GM21825 (cell line): ENCODE measurements around the gene LMO3.
A peak's percentile ranks its signal among the peaks of the same experiment; 100 is the strongest.

Source experiments
- ATAC-seq: cut with Tn5 transposase; IDR thresholded peaks from one replicate; pipeline ENCODE4 v1.9.1; 2021; ENCODE audit warnings: mild to moderate bottlenecking, moderate library complexity; ENCODE audit not compliant: unreplicated experiment

The LMO3 gene

DNA sequence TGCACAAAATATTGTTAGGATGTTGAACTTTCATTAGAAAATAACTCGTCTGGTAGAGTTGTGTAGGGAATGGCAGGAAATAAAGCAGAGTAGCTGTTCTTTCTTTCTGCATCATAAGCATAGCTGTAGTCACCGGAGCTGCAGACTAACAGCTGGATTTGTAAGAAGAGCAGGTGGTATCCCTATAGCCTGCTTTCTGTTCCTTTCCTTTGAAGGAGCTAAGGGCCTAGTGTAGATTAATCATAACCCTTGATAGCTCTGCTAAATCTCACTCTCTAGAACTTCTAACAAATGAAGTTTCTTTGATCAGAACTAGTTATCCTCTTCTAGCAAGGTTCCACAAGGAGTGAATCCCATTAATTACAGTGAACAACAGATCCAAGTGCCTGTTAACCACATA lies 3.5 kb downstream of the LMO3 start:
- ATAC-seq = no peak

DNA sequence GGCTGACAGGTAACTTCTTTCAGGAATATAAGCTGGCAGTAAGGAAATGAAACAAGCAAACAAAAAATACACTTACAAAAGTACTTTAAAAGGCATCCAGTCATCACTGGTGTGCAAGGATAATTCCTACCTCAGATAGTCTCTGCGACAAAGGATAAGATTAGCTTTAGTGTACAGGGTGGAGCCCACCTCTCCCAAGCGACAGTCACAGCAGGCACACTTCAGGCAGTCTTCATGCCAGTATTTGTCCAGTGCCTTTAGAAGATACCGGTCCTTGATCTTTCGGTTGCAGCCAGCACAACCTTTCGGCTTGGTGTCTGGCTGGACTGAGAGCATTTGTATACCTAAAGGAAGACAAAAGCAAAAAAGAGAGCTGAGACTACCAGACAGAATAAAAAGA lies 5.4 kb downstream of the LMO3 start:
- ATAC-seq = no peak

DNA sequence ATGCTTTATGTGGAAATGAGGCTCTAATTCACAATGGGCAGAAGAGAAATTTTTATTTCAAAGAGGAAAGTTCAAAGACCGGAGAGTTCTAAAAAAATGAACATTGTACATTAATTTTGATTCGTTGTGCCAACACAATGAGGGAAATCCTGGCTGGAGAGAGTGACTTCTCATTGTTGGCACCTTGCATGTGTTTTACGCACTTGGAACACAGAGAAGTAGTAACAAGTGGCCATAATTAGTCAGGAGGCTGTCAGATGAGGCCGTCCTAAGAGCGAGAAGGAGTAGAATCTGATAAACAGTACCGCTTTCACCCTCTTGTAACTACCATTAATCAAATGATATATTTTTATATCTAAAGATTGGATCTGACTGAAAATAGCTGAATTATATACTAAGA lies 6.9 kb downstream of the LMO3 start:
- no peak for ATAC-seq

DNA sequence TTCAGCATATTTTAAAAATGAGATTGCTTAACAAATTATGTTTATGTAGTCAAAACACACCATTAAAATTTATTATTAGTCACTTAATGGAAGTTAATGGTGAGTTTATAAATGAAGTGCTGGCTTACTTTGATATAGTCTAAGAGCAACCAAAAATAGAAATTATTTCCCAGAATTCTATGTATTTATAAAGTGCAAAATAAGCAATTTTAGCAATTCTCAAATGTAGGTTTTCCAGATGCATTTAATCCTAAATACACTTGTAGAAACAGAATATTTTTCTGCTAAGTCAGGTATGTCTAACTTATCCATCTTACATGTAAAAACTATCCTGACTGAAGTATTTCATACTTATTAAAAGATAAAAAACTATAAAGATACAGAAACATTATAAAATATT lies 11.2 kb downstream of the LMO3 start:
- ATAC-seq = no peak

DNA sequence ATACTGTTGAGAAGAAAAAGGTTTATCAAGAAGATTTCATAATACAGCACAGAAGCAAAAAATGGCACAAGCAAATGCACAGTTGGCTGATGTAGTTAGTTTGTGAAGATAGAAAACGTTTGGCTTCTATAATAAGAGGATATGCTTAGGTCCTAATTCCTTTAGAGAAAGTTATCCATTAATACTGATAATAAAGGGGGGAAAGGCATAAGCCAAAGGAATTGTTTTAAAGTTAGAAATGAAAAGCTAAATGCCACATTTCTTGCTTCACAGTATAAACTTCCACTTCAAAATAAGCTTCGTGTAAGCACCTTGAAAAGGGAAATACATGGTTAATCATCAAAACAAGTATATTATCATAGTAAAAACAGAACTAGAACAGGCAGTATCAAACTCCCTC lies 12.4 kb downstream of the LMO3 start:
- no peak for ATAC-seq

DNA sequence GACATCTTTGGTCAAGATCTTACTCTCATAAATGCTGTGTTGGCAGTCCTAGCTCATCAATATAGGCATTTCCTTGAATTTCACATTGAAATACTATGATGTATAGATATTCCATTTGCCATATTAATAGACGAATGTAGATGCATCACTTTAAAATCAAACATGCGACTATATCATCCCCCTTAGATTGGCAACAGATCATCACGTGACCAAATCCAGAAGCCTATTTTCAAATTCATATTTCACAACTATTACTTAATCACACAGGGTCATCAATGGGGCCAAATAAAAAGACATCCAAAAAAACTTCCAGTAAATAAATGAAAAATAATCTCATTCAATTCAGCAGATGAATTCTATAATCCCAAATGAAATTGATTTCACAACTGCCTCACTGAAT lies 15.3 kb downstream of the LMO3 start:
- no peak for ATAC-seq

DNA sequence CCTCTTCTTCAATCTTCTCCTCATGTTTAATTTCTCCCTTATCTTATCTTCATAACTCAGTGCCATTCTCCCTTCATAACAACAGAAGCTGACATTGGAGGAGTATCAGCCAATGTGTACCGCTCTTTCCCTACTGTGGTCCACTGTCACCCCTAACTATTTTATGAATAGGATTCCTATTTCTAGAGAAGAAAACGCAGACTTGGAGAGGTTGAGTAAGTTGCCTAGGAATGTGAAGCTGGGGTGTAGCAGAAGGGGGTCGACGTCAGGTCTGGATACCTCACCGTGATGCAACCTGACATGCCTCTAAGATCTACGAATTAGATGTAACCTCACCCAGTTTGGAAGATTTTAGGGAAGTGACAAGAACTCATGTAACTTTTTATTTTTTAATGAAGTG lies 17.1 kb downstream of the LMO3 start:
- ATAC-seq = no peak

DNA sequence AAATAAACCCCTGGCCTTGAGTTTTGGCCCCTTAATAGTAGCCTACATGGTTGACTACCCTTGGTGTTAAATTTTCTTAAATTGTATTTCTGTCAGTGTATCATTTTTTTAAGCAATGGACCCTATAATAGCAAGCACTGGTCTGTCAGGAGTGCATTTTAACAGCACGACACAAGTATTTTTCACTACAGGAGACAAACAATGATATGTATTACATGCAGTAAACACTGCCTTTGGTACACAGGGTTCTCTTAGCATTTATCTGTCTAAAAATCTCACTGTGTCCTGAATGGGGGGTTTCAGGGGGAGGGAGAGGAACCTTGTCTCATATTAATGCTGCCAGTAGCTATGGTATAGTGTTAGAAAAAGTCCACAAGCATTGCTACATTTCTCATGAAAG lies 18.4 kb downstream of the LMO3 start:
- no peak for ATAC-seq

DNA sequence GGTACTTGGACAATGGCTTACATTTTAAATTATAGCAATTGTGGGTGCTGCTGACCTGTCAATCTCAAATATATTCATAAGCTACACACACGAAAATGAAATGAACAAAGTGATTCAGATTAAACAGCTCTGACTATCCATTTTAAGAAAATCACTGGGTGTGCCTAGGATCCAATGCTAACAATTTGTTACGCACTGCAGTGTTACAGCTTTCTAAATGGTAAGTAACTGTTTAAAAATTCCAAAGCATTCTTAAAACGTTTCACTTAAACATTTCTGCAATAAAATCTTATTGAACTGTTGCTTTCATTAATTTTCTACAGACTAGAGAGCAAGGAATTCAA lies 18.9 kb downstream of the LMO3 start:
- no peak for ATAC-seq

DNA sequence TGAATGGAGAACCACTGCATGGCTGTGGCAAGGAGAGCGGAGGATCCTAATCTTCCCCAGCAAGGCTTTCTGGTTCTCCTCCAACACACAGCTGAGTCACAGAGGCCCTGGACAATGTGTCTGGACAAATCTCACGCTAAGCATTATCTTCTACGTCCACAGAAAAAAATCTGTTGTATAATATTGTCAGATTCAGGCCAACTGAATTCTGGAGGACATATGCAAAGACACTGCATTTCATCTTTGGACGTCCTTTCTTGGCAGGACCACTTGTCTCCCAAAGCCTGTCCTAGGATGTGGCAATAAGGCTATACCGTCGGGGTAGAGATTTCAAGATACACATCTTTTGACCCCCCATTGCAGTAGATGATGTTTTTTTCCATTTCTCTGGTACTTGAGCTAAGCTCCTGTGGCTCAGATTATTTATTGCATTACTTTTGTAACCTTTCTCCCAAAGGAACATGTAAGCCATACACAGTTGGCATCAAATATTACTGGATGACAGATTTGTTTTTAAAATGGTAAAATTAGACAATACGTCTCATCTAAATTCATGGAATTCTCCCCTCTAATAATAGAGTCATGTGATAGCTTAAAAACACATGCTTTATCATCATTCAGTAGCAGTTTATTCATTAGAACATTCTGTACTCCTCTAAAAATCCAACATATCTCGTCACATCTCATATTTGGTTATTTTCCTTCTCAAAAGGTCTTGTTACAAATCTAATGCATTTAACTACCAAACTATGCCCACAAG lies 19.4 kb downstream of the LMO3 start:
- ATAC-seq = no peak

DNA sequence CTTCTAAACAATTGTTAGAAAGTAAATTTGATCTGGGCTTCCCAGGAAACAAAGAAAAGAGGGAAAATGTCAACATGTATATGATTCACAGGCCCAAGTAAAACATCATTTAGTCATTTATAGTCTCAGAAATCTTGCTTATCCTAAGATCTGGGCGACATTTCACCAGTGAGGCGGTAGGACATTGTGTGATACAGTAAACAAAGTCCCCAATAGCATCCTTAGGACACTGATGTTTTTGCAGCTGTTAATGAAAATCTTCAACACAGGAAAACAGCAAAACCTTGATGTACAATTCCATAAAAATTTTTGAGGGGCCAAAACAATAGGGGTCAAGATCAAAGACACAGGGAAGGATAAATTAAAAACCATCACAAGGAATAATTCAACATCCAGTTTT lies 20.2 kb downstream of the LMO3 start:
- no peak for ATAC-seq

DNA sequence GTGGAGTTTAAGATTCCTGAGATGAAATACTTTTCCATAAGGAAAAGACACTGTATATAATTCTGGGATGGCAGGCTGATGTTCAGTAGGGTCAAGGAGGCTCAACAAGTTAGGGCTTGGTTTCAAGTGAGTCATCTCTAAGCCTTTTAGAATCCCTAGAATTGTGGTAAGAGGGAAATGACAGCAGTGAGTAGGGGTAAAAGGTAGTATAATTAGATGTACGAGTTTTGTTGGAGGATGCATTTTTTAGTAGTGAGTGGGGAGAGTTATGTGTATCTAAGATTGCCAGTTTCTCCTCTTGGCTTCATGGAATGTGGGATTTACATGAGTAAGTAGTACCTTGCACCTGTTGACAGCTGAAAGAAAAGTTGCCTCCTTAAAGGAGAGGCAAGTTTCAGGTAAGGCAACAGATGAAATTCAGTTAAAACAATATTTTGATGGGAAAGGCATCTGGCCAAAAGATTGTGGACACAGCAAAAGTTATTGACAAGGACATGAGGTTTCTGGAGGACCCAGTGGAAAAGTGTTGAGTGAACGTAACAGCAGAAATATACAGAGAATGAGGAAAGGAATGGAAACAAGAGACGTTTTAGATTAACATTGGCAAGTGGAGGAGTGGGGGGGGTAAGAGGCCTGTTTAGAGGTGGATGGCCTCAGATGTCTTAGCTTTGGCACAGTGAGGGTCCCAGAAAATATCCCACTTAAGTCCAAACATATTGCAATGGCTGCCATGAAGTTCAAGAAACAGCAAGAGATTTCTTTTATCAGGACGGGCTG lies 21.8 kb downstream of the LMO3 start:
- no peak for ATAC-seq

DNA sequence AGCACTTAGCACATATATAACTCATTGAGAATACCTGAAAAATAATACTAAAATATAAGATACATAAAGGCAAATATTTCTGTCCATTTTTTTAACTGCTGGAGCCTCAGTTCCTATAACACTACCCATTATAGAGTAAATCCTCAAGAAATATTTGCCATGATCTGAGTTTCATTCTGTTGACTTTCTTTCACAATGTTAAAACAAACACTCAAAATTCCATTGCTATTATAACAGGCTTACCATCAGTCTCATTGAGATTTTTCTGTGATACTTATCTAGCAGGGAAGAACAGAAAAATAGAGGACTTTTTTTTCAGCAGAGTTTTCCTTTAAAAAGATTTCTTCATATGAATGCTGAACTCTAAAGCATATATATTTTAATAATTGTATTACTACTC lies 24.5 kb downstream of the LMO3 start:
- ATAC-seq = no peak

DNA sequence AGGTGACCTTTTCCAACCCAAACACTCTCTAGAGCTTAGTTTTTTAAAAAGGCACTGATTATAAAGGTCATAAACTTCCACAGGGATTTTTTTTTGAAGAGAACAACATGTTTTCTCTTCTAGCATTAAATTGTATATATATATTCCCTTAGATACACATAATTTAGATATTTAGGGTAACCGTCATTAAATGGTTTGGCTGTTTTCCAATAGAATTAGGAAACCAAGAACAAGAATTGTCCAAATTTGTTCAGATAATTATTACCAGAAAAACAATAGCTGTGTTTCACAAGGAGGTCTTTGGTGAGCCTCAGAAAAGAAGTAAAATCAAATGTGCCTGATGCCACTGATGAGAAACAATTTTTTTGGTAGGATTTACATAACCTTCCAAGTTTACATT lies 26.9 kb downstream of the LMO3 start:
- no peak for ATAC-seq

DNA sequence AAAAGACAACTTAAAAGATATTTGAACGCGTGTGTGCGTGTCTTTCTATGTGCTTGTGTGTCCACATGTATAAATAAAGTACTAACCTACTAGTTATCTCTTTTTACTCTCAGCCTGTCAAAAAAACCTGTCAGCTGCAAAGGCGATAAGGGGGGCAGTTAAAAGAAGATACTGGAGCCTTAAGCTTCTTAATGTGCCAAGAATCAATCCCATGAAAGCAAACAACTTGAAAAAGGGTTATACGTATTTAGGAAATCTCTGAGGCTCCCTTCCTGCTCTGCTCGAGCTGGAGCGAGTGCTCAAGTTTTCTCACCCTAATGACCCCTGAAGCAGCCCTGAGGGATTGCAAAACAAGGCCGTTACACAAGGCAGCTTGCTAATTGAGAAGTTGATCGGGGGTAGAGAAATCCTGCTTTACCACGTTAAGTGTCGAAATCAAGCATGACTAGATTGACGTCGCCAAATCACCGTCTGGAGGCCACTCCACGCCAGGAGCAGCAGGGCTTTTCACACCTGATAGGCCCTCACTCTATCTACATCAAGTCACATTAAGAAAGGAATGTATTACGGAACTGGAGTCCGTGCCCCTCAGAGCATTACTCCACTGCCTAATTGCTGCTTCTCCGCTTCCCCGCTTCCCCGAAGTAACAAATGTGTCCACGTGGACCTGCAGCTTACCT lies 32.4 kb downstream of the LMO3 start:
- no peak for ATAC-seq

DNA sequence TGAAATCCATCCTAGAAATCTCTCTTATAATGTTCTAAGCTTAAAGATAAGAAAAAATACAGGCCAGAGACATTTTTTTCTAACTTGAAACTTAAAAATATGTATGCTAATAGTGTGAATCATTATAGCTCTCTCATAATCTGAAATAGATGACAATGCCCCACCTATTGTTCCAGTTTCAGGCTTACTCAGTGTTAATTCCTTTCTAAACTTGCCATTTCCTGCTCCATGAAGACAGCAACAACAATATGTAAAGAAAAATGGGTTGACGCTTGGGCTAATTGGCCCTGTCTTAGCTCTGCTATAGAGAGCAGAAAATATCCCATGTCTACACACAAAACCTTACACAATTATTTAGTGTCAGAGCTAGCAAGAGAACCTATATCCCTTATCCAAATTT lies 37.1 kb downstream of the LMO3 start:
- peak; percentile 69 for ATAC-seq

DNA sequence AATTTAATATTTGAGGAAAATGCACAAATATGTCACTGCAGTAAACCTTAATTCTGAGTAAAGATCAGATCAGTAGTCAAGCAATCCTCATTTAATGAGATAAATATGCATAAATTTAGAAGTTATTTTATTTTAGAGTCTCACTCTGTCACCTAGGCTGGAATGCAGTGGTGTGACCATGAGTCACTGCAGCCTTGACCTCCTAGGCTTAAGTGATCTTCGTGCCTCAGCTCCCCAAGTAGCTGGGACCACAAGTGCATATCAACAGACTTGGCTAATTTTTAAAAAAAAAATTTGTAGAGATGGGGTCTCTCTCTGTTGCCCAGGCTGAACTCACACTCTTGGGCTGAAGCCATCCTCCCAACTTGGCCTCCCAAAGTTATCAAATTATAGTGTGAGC lies 41.3 kb downstream of the LMO3 start:
- no peak for ATAC-seq

DNA sequence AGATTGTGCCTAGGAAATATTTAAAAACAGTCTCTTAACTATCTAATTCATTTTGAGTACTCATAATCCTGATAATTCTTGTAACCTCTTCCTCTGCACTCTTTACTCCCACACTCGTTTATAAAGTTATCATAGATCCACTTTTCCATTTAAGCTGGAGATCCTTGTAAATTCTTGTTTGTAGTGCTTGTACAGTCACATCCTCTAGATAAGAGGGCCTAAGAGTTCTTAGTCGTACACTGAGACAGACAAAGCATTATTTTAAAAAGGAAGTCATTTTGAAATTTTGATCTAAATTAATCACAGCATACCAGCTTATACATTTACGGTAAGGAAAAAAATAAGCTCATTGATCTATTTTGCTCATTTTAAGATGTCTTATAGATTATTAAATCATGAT lies 42.5 kb downstream of the LMO3 start:
- ATAC-seq = no peak

DNA sequence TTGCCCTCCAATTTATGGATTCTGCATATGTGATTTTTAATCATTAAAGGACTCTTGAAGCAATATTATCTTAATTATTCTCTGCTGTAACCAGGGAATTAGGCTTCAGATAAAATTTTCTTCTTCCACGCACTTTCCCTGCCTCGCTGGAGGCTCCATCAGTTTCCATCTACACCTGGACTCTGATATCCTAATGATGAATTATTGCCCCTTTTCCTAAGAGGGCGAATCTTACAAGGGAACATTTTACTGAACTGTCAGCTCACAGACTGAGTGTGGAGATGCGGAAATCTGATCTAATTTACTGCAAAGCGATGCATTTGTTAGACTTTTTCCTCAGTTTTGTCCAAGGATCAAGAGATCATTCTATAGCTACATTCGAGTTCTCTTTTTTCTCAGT lies 43.0 kb downstream of the LMO3 start:
- no peak for ATAC-seq

DNA sequence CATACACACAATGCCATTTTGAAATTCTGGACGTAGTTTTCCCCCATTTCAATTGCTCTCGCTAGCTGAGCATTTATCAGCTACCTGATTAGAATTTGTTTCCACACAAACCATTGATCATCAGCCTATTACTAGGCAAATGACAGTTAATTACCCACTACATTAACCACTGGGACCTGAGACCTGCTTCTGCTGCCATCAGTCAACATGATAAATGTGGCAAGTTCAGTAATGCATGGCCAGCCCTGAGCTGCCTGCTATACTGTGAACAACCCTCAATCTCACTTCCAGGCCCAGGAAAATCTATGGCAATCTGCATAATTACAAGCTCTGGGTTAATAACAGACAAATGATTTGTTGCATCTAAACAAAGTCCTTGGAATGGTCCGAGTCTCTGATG lies 43.5 kb downstream of the LMO3 start:
- no peak for ATAC-seq

DNA sequence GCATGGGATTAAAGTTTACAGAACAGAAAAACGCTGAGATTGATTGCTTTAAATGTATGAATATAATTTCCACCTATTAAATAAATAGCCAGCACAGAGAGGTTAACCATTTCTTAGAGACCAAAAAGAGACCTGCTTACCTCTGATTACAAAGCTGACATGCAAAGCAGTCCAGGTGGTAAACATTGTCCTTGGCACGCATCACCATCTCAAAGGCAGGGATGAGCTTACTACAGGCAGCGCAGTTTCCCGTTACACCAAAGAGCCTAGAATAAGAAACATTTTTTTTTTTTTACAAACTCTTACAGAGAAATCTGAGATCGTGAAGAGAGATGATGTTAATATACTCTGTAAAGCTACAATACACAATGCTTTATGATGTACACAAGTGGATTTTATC lies 45.7 kb downstream of the LMO3 start:
- no peak for ATAC-seq

DNA sequence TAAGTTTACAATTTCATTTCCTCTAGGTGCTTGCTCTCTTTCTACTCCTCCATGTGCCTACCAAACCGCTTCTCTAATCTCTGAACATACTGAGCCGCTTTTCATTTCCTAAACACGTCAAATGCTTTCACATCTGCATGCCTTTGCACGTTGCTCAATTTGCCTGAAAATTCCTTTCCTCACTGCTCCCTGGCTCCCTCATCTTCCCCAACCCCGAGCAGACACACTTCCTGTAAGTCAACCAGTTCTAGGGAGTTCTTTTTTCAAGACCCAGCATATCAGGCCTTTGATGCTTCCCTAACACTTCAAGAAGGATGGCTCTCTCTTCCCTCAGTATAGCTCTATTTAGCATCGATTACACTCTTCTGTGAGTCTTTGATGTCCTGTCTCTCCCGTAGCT lies 50.3 kb downstream of the LMO3 start:
- no peak for ATAC-seq
